ENCODE results near the gene PCSK6. TPM values are rescaled to one million over a fixed set of nuclear protein-coding genes. Genes with fewer than 3 reads are reported as not detected.

Gene PCSK6
- 3.8 TPM for total RNA-seq (ENCODE audit: unreplicated experiment)
- long read RNA-seq, partial matches to known transcripts: 0 of 4 reads
- long read RNA-seq, other reads (novel, unspliced or antisense): 4 of 4 reads

GRCh38 chr15:101489599-101490407 is at the start of gene PCSK6:
TSS of gene PCSK6 (minus strand) at chr15:101489707. CDS start at chr15:101489670, 37 bp downstream.
- Mint-ChIP-seq H3K9me3 (ENCODE audit: unreplicated experiment) (peaks cover 8% of the 10 kb centered on the region), H3K36me3 (ENCODE audit: unreplicated experiment) (peaks cover 4% of the 10 kb centered on the region), H3K4me1 (ENCODE audit: low read depth, unreplicated experiment) (peaks cover 22% of the 10 kb centered on the region), H3K4me3 (ENCODE audit: unreplicated experiment) (peak within 1 kb of the TSS; percentile 68), H3K27ac (ENCODE audit: unreplicated experiment) (no peak within 1 kb of the TSS), H3K27me3 (ENCODE audit: unreplicated experiment) (peaks cover 9% of the 10 kb centered on the region)
- DNase-seq: peak; percentile 52
- TF ChIP-seq, protein P1, sequence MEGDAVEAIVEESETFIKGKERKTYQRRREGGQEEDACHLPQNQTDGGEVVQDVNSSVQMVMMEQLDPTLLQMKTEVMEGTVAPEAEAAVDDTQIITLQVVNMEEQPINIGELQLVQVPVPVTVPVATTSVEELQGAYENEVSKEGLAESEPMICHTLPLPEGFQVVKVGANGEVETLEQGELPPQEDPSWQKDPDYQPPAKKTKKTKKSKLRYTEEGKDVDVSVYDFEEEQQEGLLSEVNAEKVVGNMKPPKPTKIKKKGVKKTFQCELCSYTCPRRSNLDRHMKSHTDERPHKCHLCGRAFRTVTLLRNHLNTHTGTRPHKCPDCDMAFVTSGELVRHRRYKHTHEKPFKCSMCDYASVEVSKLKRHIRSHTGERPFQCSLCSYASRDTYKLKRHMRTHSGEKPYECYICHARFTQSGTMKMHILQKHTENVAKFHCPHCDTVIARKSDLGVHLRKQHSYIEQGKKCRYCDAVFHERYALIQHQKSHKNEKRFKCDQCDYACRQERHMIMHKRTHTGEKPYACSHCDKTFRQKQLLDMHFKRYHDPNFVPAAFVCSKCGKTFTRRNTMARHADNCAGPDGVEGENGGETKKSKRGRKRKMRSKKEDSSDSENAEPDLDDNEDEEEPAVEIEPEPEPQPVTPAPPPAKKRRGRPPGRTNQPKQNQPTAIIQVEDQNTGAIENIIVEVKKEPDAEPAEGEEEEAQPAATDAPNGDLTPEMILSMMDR (IDR thresholded peaks at IDR 0.05; ENCODE audit: partially characterized antibody, unreplicated experiment): no peak

GRCh38 chr15:101538996-101539395 is 49.5 kb upstream of the PCSK6 start:
- Mint-ChIP-seq H3K4me3 (ENCODE audit: unreplicated experiment) (no peak overlapping the region), H3K27me3 (ENCODE audit: unreplicated experiment) (peaks cover 6% of the 10 kb centered on the region), H3K36me3 (ENCODE audit: unreplicated experiment) (peaks cover 4% of the 10 kb centered on the region), H3K27ac (ENCODE audit: unreplicated experiment) (no peak overlapping the region), H3K9me3 (ENCODE audit: unreplicated experiment) (peaks cover 11% of the 10 kb centered on the region), H3K4me1 (ENCODE audit: low read depth, unreplicated experiment) (peaks cover 10% of the 10 kb centered on the region)
- TF ChIP-seq, protein P1 (IDR thresholded peaks at IDR 0.05; ENCODE audit: partially characterized antibody, unreplicated experiment): no peak
- DNase-seq: no peak

- peaks cover 10% of the 10 kb centered on the region for H3K4me1 Mint-ChIP-seq (ENCODE audit: low read depth, unreplicated experiment)
- H3K27me3 Mint-ChIP-seq (ENCODE audit: unreplicated experiment): peaks cover 4% of the 10 kb centered on the region
- H3K9me3 Mint-ChIP-seq (ENCODE audit: unreplicated experiment): peaks cover 11% of the 10 kb centered on the region
- no peak overlapping the region for H3K4me3 Mint-ChIP-seq (ENCODE audit: unreplicated experiment)
- TF ChIP-seq, protein P1 (IDR thresholded peaks at IDR 0.05; ENCODE audit: partially characterized antibody, unreplicated experiment): no peak
- no peak for DNase-seq
- H3K36me3 Mint-ChIP-seq (ENCODE audit: unreplicated experiment): peaks cover under 1% of the 10 kb centered on the region
- H3K27ac Mint-ChIP-seq (ENCODE audit: unreplicated experiment): no peak overlapping the region
Measured at GRCh38 chr15:101538177-101538576, 48.7 kb upstream of the PCSK6 start.

DNA sequence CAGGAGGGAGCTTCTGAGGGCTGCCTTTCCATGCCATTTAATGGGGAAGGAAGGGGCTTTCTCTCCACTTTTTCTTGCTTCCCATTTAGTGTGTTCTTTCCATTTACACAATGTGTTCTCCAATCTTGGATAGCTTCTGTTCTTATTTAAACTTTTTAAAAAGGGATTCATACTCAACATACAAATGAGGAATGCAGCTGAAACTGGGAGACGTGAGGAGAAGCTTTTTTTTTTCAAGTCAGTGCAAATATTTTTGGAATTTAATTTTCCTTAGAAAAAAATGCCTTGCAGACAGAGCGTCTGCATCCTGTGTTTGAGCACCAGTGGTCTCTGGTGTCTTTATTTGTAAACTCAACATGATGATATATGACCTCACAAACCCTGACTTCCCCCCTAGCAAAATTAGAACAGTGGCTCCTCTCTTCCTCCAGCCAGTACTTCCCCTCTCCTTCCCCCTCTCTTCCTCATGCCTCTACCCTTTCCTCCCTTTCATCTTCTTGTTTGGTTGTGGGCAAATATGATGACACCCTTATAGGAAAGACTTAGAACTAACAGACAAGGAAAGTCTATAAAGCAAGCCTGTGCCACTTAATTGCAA is 48.1 kb upstream of the PCSK6 start:
- H3K9me3 Mint-ChIP-seq (ENCODE audit: unreplicated experiment): peaks cover 13% of the 10 kb centered on the region
- TF ChIP-seq, protein P1 (IDR thresholded peaks at IDR 0.05; ENCODE audit: partially characterized antibody, unreplicated experiment): no peak
- H3K4me3 Mint-ChIP-seq (ENCODE audit: unreplicated experiment): no peak overlapping the region
- H3K4me1 Mint-ChIP-seq (ENCODE audit: low read depth, unreplicated experiment): peaks cover 10% of the 10 kb centered on the region
- no peaks in the 10 kb centered on the region for H3K36me3 Mint-ChIP-seq (ENCODE audit: unreplicated experiment)
- no peak for DNase-seq
- H3K27me3 Mint-ChIP-seq (ENCODE audit: unreplicated experiment): peaks cover 2% of the 10 kb centered on the region
- H3K27ac Mint-ChIP-seq (ENCODE audit: unreplicated experiment): no peak overlapping the region

Data from glutamatergic neuron (in vitro differentiated cells).